HG02943 (cell line): ENCODE results near the gene NOTCH1.
"Not testable (repeated sequence)": the region's sequence is repeated elsewhere in the genome, so short reads cannot be mapped to it uniquely, and the experiment has no call there.

Experiments used
- ATAC-seq: cut with Tn5 transposase; IDR thresholded peaks from one replicate; pipeline ENCODE4 v1.9.1; 2021; ENCODE audit warnings: mild to moderate bottlenecking, low read depth, moderate library complexity; ENCODE audit not compliant: unreplicated experiment

The NOTCH1 gene

DNA sequence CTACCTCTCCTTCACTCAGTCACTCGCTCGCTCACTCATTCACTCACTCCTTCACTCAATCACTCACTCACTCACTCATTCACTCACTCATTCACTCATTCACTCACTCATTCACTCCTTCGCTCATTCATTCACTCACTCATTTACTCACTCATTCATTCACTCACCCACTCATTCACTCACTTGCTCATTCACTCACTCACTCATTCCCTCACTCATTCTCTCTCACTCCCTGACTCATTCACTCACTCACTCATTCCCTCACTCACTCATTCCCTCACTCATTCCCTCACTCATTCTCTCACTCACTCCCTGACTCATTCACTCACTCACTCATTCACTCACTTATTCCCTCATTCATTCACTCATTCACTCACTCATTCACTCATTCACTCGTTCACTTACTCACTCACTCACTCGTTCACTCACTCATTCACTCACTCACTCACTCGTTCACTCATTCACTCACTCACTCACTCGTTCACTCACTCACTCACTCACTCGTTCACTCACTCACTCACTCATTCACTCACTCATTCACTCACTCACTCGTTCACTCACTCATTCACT is 33.9 kb upstream of the NOTCH1 start:
- not testable (repeated sequence) for ATAC-seq

DNA sequence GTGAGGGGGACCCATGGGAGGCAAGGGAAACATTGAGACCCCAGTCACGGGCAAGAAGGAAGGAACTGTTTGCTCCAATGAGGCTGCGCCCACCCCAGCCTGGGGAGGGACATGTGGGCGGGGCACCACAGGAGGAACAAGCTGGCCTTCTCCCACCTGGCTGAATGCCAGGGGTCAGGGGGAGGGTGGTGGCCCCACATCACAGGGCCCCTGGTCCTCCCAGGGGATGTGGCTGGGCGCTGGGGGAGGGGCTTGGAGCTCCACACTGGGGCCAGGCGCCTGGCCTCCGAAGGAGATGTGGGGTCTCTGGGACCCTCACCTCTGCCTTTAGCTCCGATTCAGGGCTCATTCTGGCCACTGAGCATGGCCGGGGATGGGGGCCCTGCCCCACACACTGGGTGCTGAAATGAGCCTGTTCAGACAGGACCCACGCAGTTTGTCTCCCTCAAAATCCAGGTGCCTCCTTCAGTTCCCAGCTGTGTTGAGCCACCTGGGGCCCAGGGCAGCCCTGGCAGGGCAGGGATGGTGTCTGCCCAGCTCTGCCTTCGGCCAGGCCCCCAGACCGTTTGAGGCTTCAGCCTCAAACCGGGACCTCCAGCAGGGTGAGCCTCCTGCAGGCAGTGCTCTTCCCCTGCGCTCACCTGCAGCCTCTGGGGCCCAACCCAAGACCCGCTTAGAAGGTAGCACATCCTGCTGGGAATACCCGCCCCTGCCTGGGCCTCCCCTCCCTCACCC is 33.2 kb upstream of the NOTCH1 start:
- no peak for ATAC-seq

DNA sequence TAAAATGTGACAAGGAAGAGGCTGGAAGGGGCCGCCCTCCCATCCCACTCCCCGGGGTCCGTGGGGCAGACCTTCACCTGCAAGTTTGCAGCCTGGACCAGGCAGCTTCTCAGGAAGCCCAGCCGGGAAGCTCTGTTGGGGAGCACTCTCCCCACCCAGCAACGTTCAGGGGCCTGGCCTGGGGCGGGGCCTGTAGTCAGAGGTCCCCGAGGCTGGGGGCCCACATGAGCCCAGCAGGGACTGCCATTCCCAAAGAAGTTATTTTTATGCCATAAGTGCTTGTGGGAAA is 32.7 kb upstream of the NOTCH1 start:
- ATAC-seq = no peak

- no peak for ATAC-seq
These were observed 32.2 kb upstream of the NOTCH1 start for GRCh38 chr9:136577941-136578625.

DNA sequence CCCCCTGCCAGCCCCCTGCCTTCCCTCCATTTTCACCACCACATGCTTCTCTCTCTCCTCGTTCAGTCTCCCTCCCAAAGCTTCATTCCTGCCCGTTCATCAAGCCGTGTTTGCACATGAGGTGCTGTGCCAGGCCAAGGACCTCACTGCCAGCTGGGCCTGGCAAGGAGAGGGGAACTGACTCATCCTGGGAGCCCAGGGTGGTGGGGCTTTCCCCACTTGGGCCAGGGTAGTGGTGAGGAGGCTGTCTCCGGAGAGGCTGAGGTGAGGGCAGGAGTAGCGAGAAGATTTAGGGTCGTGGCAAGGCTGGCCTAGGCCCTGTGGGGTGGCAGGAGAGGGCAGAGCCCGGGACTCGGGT is 30.4 kb upstream of the NOTCH1 start:
- no peak for ATAC-seq

DNA sequence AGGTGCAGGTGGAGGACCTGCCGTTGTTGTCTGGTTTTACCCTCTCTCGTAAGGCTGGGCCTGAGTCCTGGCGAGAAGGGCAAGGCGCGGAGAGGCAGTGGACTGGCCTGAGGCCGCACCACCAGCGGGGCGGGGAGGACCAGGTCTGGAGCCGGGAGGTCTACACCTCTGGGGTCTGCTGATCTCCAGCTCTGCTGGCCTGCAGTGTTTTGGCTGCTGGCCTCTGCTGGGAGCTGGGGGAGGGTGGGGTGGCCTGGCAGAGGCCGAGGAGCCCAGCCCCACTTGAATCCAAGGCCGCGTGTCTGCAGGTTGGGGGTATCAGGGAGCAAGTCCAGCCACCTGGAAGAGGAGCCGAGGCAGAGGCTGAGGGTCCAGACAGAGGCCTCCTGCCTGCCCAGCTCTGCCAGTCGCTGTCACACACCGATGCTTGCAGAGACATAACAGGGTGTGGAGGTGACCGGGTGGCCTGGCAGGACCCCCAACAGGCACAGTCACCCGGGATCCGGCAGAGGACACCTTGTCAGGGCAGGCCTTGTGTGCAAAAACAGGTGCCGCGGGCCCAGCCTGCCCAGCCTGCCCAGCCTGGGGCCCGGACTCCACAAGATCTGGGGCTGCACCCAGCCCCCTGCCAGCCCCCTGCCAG is 29.9 kb upstream of the NOTCH1 start:
- no peak for ATAC-seq

GRCh38 chr9:136574606-136575005 is 28.8 kb upstream of the NOTCH1 start:
- ATAC-seq = not testable (repeated sequence)

GRCh38 chr9:136572828-136573625 is 27.2 kb upstream of the NOTCH1 start:
- no peak for ATAC-seq

GRCh38 chr9:136572003-136572827 is 26.4 kb upstream of the NOTCH1 start:
- ATAC-seq = no peak

DNA sequence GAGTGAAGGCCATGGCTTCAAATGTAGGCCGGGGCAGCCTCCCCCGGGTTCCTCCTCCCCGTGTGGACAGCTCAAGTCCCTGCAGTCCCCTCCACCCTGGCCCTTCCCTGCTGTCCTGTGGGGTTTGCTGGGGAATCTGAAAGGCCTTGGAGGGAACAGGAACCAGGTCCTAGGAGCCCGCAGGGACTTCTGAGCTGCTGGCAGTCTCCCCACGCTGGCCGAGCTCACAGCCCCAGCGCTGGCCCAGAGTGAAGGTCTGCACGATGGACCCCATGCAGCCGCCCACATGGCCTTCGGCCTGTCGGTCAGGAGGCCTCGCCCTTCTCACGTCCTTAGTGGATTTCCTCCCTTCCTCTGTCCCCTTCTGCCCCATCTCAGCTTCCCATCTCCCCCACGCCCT is 25.7 kb upstream of the NOTCH1 start:
- no peak for ATAC-seq

GRCh38 chr9:136570916-136571315 is 25.1 kb upstream of the NOTCH1 start:
- no peak for ATAC-seq

DNA sequence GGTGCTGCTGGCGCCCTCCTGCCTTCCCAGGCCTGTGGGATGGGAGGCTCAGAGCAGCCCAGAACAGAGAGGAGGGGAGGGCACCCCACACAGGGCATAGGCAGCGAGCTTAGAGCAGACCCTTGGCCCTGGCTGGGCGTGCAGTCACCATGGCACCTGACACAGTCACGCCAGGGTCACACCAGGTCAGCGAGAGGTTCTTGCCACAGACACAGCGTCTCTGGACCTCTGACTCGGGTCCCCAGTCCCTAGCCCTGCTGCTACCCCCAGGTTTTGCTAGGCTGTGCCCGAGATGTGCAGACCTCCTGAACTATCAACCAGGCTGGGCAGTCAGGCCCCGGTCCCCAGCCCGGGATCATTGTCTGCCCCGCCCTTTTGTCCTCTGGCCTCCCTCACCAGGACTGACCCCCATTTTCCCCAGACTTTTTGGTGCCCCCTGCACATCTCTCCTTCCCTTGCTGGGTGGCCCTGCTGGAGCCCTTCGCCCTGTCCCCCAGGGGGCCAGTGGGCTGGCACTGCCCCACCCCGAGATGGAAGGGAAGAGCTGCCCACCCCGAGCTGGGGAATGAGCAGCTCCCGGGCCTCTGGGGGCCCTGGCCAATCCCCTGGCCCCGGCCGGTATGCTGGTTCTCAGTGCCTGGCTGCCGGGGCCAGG is 24.5 kb upstream of the NOTCH1 start:
- no peak for ATAC-seq

- ATAC-seq = no peak
These were observed 23.8 kb upstream of the NOTCH1 start for GRCh38 chr9:136569526-136570148.

- no peak for ATAC-seq
These were observed 22.6 kb upstream of the NOTCH1 start for GRCh38 chr9:136568288-136569081.

- ATAC-seq = no peak
These were observed 21.9 kb upstream of the NOTCH1 start for GRCh38 chr9:136567651-136568287.

DNA sequence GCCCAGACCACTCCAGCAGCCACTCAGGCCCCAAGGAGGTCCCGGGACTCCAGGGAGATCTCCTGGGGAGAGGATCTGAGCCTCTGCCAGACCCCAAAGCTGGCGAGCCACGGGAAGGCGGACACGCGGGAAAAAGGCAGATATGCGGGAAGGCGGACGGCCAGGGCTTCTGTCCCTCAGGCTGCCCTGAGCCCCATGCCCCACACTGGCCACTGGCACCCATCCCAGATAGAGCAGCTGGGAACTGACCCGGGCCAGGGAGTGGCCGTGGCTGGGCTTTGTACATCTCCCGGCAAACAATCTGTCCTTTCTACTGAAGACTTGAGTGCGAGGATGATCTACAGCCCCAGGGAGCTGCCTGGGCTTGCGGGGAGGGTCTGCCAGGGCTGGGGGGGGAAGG is 21.1 kb upstream of the NOTCH1 start:
- ATAC-seq = no peak

GRCh38 chr9:136566553-136566895 is 20.7 kb upstream of the NOTCH1 start:
- ATAC-seq = no peak
